ENCODE measurements around the gene KIF5A.
"Not testable (repeated sequence)": the region's sequence is repeated elsewhere in the genome, so short reads cannot be mapped to it uniquely, and the experiment has no call there.

KIF5A gene

DNA sequence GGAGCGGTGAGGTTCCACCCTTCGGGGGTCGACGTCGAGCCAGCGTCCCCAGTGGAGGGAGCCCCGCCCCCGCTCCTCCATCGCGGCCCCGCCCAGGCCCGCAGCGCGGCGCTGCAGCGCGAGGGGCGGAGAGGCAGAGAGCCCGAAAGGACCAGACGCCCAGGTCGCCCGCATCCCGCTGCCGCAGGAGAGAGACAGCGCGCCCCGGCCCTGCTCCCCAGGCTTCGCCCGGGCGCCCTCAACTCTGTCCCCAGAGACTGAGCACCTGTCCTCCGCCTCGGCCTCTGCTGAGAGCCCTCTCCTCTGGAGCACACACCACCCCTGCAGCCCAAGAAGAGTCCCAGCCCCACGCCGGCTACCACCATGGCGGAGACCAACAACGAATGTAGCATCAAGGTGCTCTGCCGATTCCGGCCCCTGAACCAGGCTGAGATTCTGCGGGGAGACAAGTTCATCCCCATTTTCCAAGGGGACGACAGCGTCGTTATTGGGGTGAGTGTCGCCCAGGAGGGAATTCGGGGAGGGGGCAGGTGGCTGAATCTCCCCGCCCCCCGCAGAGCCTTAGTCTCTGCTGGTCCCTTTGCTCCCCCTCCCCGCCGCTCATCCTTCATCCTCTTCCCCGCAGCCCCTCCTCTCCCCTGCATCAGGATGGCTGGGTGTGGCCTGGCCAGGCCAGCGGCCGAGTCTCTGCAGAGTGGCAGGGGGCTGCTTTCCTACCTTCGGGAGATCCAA lies at the start of gene KIF5A:
Gene KIF5A (plus strand): TSS at position 136 of the 732 bp plus-strand sequence. CDS start 228 bp downstream, at position 364.
- H3K9ac ChIP-seq: no peak within 1 kb of the TSS
- H3K4me2 ChIP-seq: no peak within 1 kb of the TSS
- H3K27ac ChIP-seq: no peak within 1 kb of the TSS
- no peaks in the 10 kb centered on the region for H3K36me3 ChIP-seq
- no peak within 1 kb of the TSS for H3K4me3 ChIP-seq
- peaks cover 54% of the 10 kb centered on the region for H3K27me3 ChIP-seq
- H4K20me1 ChIP-seq: no peaks in the 10 kb centered on the region
- no peak for TF ChIP-seq Cebpa-rat (IDR thresholded peaks at IDR 0.05)
- H3K9me3 ChIP-seq: no peaks in the 10 kb centered on the region
- peaks cover 33% of the 10 kb centered on the region for H3K4me1 ChIP-seq

- H4K20me1 ChIP-seq: peaks cover 31% of the 10 kb centered on the region; the same call in 1 of the 2 replicates
- no peak for TF ChIP-seq Cebpa-rat (IDR thresholded peaks at IDR 0.05)
- peaks cover 99% of the 10 kb centered on the region for H3K36me3 ChIP-seq
- no peak overlapping the region for H3K9ac ChIP-seq
- H3K4me1 ChIP-seq: no peaks in the 10 kb centered on the region
- H3K4me3 ChIP-seq: no peak overlapping the region
- H3K27me3 ChIP-seq: no peaks in the 10 kb centered on the region
- no peak overlapping the region for H3K27ac ChIP-seq
- H3K4me2 ChIP-seq: no peak overlapping the region
- H3K9me3 ChIP-seq: no peaks in the 10 kb centered on the region
Observed at GRCh38 chr12:57500213-57500612, 49.6 kb upstream of the KIF5A start.

GRCh38 chr12:57502311-57502969 lies 47.4 kb upstream of the KIF5A start:
- Histone ChIP-seq H3K36me3 (peaks cover 91% of the 10 kb centered on the region), H4K20me1 (peaks cover 37% of the 10 kb centered on the region; the same call in 1 of the 2 replicates)
- H3K27ac ChIP-seq: not testable (repeated sequence)

DNA sequence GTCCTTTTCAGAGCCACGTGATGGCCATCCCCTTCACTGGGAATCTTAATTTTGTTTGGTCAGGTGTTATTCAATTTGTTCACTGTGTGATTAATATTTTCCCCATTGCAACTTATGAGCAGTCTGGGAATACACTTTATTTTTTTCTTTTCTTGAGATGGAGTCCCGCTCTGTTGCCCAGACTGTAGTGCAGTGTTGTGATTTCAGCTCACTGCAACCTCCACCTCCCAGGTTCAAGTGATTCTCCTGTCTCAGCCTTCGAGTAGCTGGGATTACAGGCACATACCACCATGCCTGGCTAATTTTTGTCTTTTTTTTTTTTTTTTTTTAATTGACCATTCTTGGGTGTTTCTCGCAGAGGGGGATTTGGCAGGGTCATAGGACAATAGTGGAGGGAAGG lies 43.3 kb upstream of the KIF5A start:
- H3K4me2 ChIP-seq, H3K27ac ChIP-seq, H3K9ac ChIP-seq, H3K9me3 ChIP-seq, H3K4me1 ChIP-seq, H3K4me3 ChIP-seq, H3K27me3 ChIP-seq: not testable (repeated sequence)
- H3K36me3 ChIP-seq: peaks cover 91% of the 10 kb centered on the region
- peaks cover 42% of the 10 kb centered on the region; the same call in 1 of the 2 replicates for H4K20me1 ChIP-seq

More at GRCh38 chr12:57502311-57502969, 47.4 kb upstream of the KIF5A start:
- H3K27me3 ChIP-seq, H3K9ac ChIP-seq, H3K4me3 ChIP-seq, H3K4me2 ChIP-seq, H3K9me3 ChIP-seq, H3K4me1 ChIP-seq: not testable (repeated sequence)

DNA sequence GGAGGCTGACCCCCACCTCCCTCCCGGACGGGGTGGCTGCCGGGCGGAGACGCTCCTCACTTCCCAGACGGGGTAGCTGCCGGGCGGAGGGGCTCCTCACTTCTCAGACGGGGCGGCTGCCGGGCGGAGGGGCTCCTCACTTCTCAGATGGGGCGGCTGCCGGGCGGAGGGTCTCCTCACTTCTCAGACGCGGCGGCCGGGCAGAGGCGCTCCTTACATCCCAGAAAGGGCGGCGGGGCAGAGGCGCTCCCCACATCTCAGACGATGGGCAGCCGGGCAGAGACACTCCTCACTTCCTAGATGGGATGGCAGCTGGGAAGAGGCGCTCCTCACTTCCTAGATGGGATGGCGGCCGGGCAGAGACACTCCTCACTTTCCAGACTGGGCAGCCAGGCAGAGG lies 42.0 kb upstream of the KIF5A start:
- H3K27ac ChIP-seq, H3K4me3 ChIP-seq, H3K9me3 ChIP-seq, H3K9ac ChIP-seq, H3K27me3 ChIP-seq, H3K4me1 ChIP-seq, H3K4me2 ChIP-seq: not testable (repeated sequence)
- Histone ChIP-seq H3K36me3 (peaks cover 91% of the 10 kb centered on the region), H4K20me1 (peaks cover 53% of the 10 kb centered on the region; the same call in 1 of the 2 replicates)

DNA sequence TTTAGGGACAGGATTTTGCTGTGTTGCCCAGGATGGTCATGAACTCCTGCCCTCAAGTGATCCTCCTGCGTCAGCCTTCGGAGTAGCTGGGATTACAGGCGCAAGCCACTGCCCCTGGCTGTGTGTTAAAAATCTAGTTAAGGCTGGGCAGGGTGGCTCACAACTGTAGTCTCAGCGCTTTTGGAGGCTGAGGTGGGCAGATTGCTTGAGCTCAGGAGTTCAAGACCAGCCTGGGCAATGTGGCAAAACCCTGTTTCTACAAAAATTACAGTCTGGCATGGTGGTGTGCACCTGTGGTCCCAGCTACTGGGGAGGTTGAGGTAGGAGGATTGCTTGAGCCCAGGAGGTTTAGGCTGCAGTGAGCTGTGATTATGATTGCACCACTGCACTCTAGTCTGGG lies 38.7 kb upstream of the KIF5A start:
- Histone ChIP-seq H3K27ac (no peak overlapping the region), H3K4me2 (no peak overlapping the region), H3K9ac (no peak overlapping the region), H3K4me3 (no peak overlapping the region), H3K4me1 (0 out of 2 replicates have a peak, but pooled peaks cover 8% of the 10 kb centered on the region), H3K36me3 (peaks cover 91% of the 10 kb centered on the region), H4K20me1 (peaks cover 61% of the 10 kb centered on the region), H3K9me3 (no peaks in the 10 kb centered on the region), H3K27me3 (no peaks in the 10 kb centered on the region)
- no peak for TF ChIP-seq Cebpa-rat (IDR thresholded peaks at IDR 0.05)

- H3K4me2 ChIP-seq: no peak overlapping the region
- no peak overlapping the region for H3K9ac ChIP-seq
- H3K27ac ChIP-seq: no peak overlapping the region
- no peak overlapping the region for H3K4me3 ChIP-seq
- peaks cover 91% of the 10 kb centered on the region for H3K36me3 ChIP-seq
- H3K27me3 ChIP-seq: no peaks in the 10 kb centered on the region
- 0 out of 2 replicates have a peak, but pooled peaks cover 8% of the 10 kb centered on the region for H3K4me1 ChIP-seq
- H4K20me1 ChIP-seq: peaks cover 65% of the 10 kb centered on the region
- H3K9me3 ChIP-seq: no peaks in the 10 kb centered on the region
- TF ChIP-seq Cebpa-rat (IDR thresholded peaks at IDR 0.05): no peak
Observed at GRCh38 chr12:57511588-57512325, 38.1 kb upstream of the KIF5A start.

DNA sequence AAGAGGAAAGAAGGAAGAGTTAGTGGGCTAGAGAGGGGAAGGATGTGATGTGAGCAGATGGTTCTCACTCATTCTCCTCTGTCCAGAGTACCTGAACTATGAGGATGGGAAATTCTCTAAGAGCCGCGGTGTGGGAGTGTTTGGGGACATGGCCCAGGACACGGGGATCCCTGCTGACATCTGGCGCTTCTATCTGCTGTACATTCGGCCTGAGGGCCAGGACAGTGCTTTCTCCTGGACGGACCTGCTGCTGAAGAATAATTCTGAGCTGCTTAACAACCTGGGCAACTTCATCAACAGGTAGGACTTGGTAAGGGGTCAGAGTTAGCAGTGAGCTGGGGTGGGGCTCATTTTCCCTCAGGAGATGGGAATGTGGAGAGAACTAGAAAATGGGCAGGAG lies 37.2 kb upstream of the KIF5A start:
- no peak overlapping the region for H3K9ac ChIP-seq
- H4K20me1 ChIP-seq: peaks cover 74% of the 10 kb centered on the region
- peaks cover 12% of the 10 kb centered on the region for H3K4me1 ChIP-seq
- H3K36me3 ChIP-seq: peaks cover 99% of the 10 kb centered on the region
- H3K9me3 ChIP-seq: no peaks in the 10 kb centered on the region
- no peaks in the 10 kb centered on the region for H3K27me3 ChIP-seq
- H3K27ac ChIP-seq: no peak overlapping the region
- H3K4me3 ChIP-seq: no peak overlapping the region
- no peak for TF ChIP-seq Cebpa-rat (IDR thresholded peaks at IDR 0.05)
- H3K4me2 ChIP-seq: no peak overlapping the region

- no peak overlapping the region for H3K9ac ChIP-seq
- TF ChIP-seq Cebpa-rat (IDR thresholded peaks at IDR 0.05): no peak
- no peaks in the 10 kb centered on the region for H3K27me3 ChIP-seq
- H3K36me3 ChIP-seq: peaks cover 100% of the 10 kb centered on the region
- no peak overlapping the region for H3K27ac ChIP-seq
- peaks cover 80% of the 10 kb centered on the region for H4K20me1 ChIP-seq
- peaks cover 18% of the 10 kb centered on the region for H3K4me1 ChIP-seq
- H3K4me3 ChIP-seq: no peak overlapping the region
- H3K4me2 ChIP-seq: no peak overlapping the region
- no peaks in the 10 kb centered on the region for H3K9me3 ChIP-seq
Observed at GRCh38 chr12:57513266-57513665, 36.6 kb upstream of the KIF5A start.

GRCh38 chr12:57513677-57514076 lies 36.2 kb upstream of the KIF5A start:
- not testable (repeated sequence) for H3K9me3 ChIP-seq, H3K4me2 ChIP-seq, H3K27me3 ChIP-seq, H3K27ac ChIP-seq, H3K9ac ChIP-seq, H3K4me3 ChIP-seq
- H3K4me1 ChIP-seq: peaks cover 22% of the 10 kb centered on the region
- H3K36me3 ChIP-seq: peaks cover 100% of the 10 kb centered on the region
- H4K20me1 ChIP-seq: peaks cover 84% of the 10 kb centered on the region

DNA sequence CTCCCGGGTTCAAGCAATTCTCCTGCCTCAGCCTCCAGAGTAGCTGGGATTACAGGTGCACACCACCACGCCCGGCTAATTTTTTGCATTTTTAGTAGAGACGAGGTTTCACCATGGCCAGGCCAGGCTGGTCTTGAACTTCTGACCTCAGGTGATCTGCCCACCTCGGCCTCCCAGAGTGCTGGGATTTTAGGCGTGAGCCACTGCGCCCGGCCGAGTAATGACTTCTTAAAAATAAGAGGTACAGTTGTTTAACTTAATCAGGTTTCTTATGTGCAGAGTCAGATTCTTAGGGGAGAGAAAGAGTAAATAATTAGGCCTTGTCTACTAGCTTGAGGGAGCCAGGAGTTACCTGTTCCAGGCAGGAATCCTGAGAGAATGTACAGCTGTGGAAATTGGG lies 35.6 kb upstream of the KIF5A start:
- H3K4me3 ChIP-seq, H3K9me3 ChIP-seq, H3K27me3 ChIP-seq, H3K27ac ChIP-seq, H3K4me2 ChIP-seq, H3K9ac ChIP-seq: not testable (repeated sequence)
- H3K4me1 ChIP-seq: peaks cover 28% of the 10 kb centered on the region
- peaks cover 100% of the 10 kb centered on the region for H3K36me3 ChIP-seq
- H4K20me1 ChIP-seq: peaks cover 90% of the 10 kb centered on the region

Data from BLaER1 (cell line).